Liver (tissue), 3 donors: ENCODE data around the gene FAM193A.

Experiments
- ATF3 ChIP-seq: IDR thresholded peaks from 2 replicates; pipeline ENCODE4 v1.6.1; 2016; ENCODE audit warnings: antibody characterized with exemption
- CTCF ChIP-seq: fragments of 150-350 bp; IDR thresholded peaks from 2 replicates; pipeline ENCODE4 v1.5.1; 2017; ENCODE audit warnings: improper control_type of control experiment, low read depth, low read length; ENCODE audit not compliant: missing input control
- FOXA1 ChIP-seq: IDR thresholded peaks from 2 replicates; pipeline ENCODE4 v1.6.1; 2016; ENCODE audit warnings: antibody characterized with exemption
- GABPA ChIP-seq, 2 donors: IDR thresholded peaks in 1 of 2; conservative IDR thresholded peaks in 1 of 2; 2 replicates each; pipeline ENCODE4 v1.6.1; 2016; ENCODE audit warnings: antibody characterized with exemption in 2 of 2, mild to moderate bottlenecking in 1 of 2, moderate library complexity in 1 of 2
- HNF4G ChIP-seq: IDR thresholded peaks from 2 replicates; pipeline ENCODE4 v1.6.1; 2016; ENCODE audit warnings: antibody characterized with exemption
- JUND ChIP-seq, 2 donors: IDR thresholded peaks; 2 replicates each; pipeline ENCODE4 v1.6.1; 2016; ENCODE audit warnings: antibody characterized with exemption in 2 of 2
- MAX ChIP-seq: IDR thresholded peaks from 2 replicates; pipeline ENCODE4 v1.6.1; 2016; ENCODE audit warnings: antibody characterized with exemption
- RAD21 ChIP-seq, 2 donors: IDR thresholded peaks; 2 replicates each; pipeline ENCODE4 v1.6.1; 2016; ENCODE audit warnings: antibody characterized with exemption in 2 of 2, mild to moderate bottlenecking in 2 of 2
- TAF1 ChIP-seq: conservative IDR thresholded peaks from 2 replicates; pipeline ENCODE4 v1.6.1; 2016; ENCODE audit warnings: antibody characterized with exemption, mild to moderate bottlenecking
- YY1 ChIP-seq: IDR thresholded peaks from 2 replicates; pipeline ENCODE4 v1.6.1; 2016; ENCODE audit warnings: antibody characterized with exemption, mild to moderate bottlenecking
- TF ChIP-seq, protein P1 (sequence below): IDR thresholded peaks from 2 replicates; pipeline ENCODE4 v1.6.1; 2016; ENCODE audit warnings: antibody characterized with exemption, mild to moderate bottlenecking
- TF ChIP-seq, protein P2 (sequence below): IDR thresholded peaks from 2 replicates; pipeline ENCODE4 v1.6.1; 2016; ENCODE audit warnings: antibody characterized with exemption
- donor health status: healthy.
- donor health status: healthy.

GRCh38 chr4:2494992-2495391, 41.5 kb upstream of the FAM193A start:
- TF ChIP-seq HNF4G = no peak
- no peak for TF ChIP-seq CTCF
- TF ChIP-seq, protein P1, sequence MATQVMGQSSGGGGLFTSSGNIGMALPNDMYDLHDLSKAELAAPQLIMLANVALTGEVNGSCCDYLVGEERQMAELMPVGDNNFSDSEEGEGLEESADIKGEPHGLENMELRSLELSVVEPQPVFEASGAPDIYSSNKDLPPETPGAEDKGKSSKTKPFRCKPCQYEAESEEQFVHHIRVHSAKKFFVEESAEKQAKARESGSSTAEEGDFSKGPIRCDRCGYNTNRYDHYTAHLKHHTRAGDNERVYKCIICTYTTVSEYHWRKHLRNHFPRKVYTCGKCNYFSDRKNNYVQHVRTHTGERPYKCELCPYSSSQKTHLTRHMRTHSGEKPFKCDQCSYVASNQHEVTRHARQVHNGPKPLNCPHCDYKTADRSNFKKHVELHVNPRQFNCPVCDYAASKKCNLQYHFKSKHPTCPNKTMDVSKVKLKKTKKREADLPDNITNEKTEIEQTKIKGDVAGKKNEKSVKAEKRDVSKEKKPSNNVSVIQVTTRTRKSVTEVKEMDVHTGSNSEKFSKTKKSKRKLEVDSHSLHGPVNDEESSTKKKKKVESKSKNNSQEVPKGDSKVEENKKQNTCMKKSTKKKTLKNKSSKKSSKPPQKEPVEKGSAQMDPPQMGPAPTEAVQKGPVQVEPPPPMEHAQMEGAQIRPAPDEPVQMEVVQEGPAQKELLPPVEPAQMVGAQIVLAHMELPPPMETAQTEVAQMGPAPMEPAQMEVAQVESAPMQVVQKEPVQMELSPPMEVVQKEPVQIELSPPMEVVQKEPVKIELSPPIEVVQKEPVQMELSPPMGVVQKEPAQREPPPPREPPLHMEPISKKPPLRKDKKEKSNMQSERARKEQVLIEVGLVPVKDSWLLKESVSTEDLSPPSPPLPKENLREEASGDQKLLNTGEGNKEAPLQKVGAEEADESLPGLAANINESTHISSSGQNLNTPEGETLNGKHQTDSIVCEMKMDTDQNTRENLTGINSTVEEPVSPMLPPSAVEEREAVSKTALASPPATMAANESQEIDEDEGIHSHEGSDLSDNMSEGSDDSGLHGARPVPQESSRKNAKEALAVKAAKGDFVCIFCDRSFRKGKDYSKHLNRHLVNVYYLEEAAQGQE = no peak
- TF ChIP-seq JUND (IDR thresholded peaks at IDR 0.05) = no peak
- no peak for TF ChIP-seq FOXA1
- no peak for TF ChIP-seq MAX
- TF ChIP-seq, protein P2, sequence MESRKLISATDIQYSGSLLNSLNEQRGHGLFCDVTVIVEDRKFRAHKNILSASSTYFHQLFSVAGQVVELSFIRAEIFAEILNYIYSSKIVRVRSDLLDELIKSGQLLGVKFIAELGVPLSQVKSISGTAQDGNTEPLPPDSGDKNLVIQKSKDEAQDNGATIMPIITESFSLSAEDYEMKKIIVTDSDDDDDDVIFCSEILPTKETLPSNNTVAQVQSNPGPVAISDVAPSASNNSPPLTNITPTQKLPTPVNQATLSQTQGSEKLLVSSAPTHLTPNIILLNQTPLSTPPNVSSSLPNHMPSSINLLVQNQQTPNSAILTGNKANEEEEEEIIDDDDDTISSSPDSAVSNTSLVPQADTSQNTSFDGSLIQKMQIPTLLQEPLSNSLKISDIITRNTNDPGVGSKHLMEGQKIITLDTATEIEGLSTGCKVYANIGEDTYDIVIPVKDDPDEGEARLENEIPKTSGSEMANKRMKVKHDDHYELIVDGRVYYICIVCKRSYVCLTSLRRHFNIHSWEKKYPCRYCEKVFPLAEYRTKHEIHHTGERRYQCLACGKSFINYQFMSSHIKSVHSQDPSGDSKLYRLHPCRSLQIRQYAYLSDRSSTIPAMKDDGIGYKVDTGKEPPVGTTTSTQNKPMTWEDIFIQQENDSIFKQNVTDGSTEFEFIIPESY = no peak
- no peak for TF ChIP-seq YY1
- no peak for TF ChIP-seq GABPA (IDR thresholded peaks at IDR 0.05 in 1 of 2, conservative IDR thresholded peaks at IDR 0.05 in 1 of 2)
- TF ChIP-seq TAF1 = no peak
- TF ChIP-seq ATF3 = no peak
- no peak for TF ChIP-seq RAD21 (IDR thresholded peaks at IDR 0.05)
